IMR-90 (cell line): ENCODE data around the gene YIPF3.
A peak's percentile ranks its signal among the peaks of the same experiment; 100 is the strongest.

Experiments
- CHD1 ChIP-seq: IDR thresholded peaks from 2 replicates; pipeline ENCODE4 v1.6.1; 2012; ENCODE audit warnings: low read depth, low read length, improper control_type of control experiment
- POLR2A ChIP-seq: IDR thresholded peaks from 2 replicates; pipeline ENCODE4 v1.6.1; 2012; ENCODE audit warnings: mild to moderate bottlenecking, low read depth, low read length
- RAD21 ChIP-seq: IDR thresholded peaks from 2 replicates; pipeline ENCODE4 v1.6.1; 2012; ENCODE audit warnings: low read length, improper control_type of control experiment
- RCOR1 ChIP-seq: IDR thresholded peaks from 2 replicates; pipeline ENCODE4 v1.6.1; 2012; ENCODE audit warnings: mild to moderate bottlenecking, low read length, improper control_type of control experiment; ENCODE audit not compliant: insufficient replicate concordance
- RFX5 ChIP-seq: IDR thresholded peaks from 2 replicates; pipeline ENCODE4 v1.8.0; 2012; ENCODE audit warnings: low read depth, mild to moderate bottlenecking, low read length, moderate library complexity
- SMC3 ChIP-seq: fragments of 150-350 bp; IDR thresholded peaks from 2 replicates; pipeline ENCODE4 v1.6.1; 2016; ENCODE audit warnings: low read depth, mild to moderate bottlenecking, antibody characterized with exemption, low read length, moderate library complexity
- TF ChIP-seq, protein P1 (sequence below): conservative IDR thresholded peaks from 2 replicates; pipeline ENCODE4 v1.5.1; 2012; ENCODE audit warnings: mild to moderate bottlenecking, low read depth, low read length, improper control_type of control experiment

DNA sequence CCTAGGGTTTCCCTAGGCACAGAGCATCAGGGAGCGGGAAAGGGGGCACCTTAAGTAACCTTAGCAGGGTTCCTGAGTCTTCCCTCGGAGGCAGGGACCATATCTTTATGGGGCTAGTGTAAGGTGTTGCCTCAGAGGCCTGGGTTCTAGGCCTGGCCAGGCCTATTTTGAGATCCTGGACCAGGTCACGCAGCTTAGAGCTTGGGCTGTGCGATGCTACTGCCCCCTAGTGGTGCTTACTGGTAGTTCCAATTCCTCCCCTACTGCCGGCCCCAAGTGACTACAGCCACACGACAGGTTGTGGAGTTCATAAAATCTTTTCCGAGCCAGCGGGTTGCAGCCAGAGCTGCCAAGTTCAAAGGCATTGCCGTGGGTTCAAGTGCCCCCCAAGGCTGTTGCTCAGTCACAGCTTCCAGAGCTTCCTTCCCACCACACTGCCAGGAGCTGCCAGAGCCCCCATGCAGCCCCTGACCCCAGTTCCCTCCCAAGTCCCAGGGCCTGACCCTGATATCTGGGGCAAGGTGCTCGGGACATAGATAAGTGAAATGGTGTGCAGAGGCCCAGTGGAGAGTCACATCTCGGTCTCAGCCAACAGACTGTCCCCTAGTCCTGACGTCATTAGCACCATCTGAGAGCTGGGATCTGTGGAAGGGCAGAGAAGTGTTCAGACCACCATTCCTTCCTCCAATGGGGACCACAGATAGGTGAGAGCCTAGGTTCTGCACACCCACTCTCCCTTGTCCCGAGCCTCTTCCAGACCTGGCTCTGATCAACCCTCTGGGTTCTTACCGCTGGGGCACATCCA lies 9.9 kb downstream of the YIPF3 start:
- 0 out of 2 replicates have a peak, but pooled peaks have one; percentile 30 for TF ChIP-seq POLR2A
- TF ChIP-seq SMC3 = peak; percentile 75
- TF ChIP-seq RFX5 = no peak
- TF ChIP-seq, protein P1, sequence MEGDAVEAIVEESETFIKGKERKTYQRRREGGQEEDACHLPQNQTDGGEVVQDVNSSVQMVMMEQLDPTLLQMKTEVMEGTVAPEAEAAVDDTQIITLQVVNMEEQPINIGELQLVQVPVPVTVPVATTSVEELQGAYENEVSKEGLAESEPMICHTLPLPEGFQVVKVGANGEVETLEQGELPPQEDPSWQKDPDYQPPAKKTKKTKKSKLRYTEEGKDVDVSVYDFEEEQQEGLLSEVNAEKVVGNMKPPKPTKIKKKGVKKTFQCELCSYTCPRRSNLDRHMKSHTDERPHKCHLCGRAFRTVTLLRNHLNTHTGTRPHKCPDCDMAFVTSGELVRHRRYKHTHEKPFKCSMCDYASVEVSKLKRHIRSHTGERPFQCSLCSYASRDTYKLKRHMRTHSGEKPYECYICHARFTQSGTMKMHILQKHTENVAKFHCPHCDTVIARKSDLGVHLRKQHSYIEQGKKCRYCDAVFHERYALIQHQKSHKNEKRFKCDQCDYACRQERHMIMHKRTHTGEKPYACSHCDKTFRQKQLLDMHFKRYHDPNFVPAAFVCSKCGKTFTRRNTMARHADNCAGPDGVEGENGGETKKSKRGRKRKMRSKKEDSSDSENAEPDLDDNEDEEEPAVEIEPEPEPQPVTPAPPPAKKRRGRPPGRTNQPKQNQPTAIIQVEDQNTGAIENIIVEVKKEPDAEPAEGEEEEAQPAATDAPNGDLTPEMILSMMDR = peak; percentile 98
- peak; percentile 94 for TF ChIP-seq RAD21
- TF ChIP-seq RCOR1 = no peak
- no peak for TF ChIP-seq CHD1
